Forelimb muscle (tissue), 1 donor: Measurements from ENCODE around the gene MSI2. TPM values are rescaled to one million over a fixed set of nuclear protein-coding genes. Genes with fewer than 3 reads are reported as not detected.

Experiments used
- DNase-seq: peaks from one replicate; pipeline ENCODE4 v3.0.0-alpha.2; 2013; ENCODE audit warnings: low read depth
- polyA plus RNA-seq: library from polyadenylated mRNA; unstranded; fragments of 120-200 nt; gene quantifications from one replicate; pipeline ENCODE4 v1.2.1, GENCODE V29; 2013; ENCODE audit not compliant: insufficient read length

The MSI2 gene
- polyA plus RNA-seq, 1 donor = 31.6 TPM

GRCh38 chr17:57366558-57367351 lies 110.4 kb downstream of the MSI2 start:
- DNase-seq = no peak

DNA sequence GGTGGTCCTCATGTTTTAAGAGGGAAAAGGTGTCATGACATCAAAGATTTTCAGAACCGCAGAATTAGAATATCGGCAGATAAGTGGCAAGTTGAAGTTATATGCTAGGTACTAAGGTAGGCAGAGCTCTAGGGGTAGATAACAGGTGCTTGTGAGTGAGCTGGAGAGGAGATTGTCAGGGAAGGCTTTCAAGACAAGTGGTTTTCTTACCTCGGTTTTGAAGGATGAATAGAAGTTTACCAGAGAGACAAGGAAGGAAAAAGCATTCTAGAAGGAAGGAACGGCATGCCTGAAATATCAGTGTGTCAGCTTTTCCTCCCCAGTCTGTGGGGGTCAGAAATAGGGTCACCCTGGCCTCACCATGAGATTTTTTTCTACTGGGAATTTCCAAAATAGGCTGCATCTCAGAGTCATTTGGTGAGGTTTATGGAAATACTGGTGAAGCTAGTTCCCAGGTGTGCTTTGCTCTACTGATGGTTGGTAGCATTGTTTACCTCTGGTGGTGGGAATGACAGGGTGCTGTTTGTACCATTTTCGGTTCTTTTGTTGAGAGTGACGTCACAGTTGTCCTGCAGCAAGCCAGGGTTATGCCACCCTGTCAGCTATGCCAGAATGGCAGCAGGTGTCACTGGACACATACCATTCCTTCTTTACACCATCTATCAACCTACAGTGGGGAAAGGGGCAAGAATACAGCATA lies 112.5 kb downstream of the MSI2 start:
- DNase-seq = no peak

- DNase-seq = no peak
Observed at GRCh38 chr17:57369509-57369945, 113.2 kb downstream of the MSI2 start.

DNA sequence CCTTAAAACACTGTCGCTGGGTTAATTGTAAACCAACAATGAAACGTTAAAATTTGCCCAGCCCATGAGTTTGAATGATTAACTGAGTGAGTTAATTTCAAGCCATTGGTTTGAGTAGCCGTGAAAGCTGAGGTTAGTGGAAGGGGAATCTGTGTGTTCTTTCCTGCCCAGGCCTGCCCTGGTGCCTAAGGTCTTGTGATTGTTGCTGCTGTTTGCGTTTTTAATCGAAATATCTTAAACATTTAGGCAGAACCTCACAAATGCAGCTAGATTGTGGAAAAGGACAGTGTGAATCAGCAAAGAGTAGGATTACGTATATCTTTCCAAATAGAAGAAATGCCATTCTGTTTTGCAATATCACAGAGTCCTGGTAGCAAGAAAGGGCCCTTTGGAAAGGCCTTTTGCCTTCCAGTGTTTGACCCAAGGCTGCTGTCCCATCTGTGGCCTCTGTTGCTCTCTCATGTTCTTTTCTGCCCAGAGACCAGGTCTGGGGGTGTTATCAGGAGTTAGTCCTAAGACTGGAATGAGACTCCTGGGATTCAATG lies 113.8 kb downstream of the MSI2 start:
- DNase-seq = no peak

DNA sequence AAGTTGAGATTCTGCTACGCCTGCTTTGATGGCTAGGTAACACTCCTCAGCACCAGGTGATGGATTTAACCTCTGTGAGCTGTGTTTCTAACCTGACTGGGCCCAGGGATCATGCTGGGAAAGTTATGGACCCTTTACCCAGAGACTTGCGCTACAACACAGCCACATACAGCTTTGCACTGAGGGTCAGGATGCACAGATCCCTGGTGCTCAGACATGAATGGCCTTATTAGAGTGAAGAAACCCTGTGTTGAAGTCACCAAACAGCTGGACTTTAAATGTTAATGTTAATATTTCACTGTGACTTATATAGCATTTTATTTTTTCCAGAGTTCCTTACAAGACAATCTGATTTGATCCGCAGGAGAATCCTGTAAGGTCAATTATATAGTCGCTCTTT lies 114.3 kb downstream of the MSI2 start:
- no peak for DNase-seq

GRCh38 chr17:57372156-57372555 lies 115.8 kb downstream of the MSI2 start:
- no peak for DNase-seq

DNA sequence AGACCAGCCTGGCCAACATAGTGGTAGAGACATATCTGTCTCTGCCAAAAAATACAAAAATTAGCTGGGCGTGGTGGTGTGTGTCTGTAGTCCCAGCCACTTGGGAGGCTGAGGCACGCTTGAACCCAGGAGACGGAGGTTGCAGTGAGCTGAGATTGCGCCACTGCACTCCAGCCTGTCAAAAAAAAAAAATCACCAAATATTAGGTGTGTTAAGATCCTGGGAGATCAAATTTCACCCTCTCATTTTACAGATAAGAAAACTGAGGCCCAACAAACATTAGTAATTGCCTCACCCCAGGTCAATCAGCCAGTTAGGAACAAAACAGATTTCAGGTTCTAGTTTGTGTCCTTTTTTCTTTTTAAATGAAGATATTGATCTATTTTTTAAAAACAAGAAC lies 116.7 kb downstream of the MSI2 start:
- DNase-seq = no peak

DNA sequence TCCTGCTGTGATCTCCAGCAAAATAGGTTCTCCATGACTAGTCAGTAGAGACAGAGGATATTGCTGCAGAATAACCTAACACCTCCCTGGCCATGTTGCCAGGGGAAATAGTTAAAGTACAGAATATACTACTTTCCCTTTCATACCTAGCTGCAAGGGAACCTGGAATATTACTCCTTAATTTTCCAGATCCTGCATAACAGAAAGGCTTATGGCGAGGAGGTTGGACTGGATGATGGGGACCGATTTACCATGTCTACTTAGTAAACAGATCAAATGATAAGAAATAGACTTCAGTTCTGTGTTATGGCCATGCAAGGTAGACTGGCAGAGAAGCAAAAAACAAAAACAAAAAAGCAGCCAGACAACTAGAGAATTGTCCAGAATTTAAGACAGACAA lies 117.4 kb downstream of the MSI2 start:
- no peak for DNase-seq

DNA sequence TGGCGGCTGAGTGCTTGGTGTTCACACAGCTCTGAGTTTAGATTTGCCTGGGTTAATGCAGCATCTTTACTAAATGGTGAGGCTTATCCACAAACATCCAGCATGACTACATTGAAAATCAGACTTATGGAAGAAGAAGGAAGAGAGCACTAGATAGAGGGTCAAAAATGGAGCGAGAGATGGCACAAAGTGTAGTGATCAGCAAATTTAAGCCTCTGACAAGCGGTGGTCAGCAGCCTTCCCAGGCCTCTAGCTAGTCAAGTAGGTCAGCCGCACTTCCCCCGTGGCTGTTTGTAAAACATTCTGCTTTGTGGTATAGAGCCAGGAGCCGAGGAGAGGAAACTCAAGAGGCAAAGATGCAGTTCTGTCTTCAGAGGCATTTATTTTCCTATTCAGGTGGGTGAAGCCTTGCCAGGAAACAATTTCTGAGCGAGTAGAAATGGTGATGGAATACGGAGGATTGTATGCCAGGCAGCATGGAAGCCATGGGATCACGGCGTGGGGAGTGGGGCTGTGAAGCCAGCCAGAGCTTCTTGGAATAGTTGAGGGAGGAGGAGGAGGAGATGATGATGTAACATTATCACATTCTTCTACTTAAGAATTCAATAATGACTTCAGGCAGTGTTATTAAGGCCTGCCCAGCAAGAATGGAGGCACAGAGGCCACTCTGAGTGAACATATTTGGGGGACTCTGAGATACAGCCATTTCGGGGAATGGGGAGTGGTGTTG lies 118.9 kb downstream of the MSI2 start:
- no peak for DNase-seq

GRCh38 chr17:57375770-57376225 lies 119.5 kb downstream of the MSI2 start:
- DNase-seq = no peak

DNA sequence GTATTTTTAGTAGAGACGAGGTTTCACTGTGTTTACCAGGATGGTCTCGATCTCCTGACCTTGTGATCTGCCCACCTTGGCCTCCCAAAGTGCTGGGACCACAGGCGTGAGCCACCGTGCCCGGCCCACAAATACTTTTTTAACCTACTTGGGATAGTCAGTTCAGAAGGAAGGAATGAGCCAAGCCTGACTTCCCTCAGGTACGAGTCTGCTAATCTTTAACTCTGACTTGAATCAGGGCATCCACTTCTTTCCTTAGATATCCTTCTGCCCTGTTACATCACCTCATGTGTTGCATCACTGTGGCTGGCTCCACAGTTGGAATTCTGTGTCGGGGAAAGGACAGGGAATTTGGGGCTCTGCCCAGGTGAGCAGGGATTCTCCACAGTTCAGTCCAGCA lies 120.8 kb downstream of the MSI2 start:
- DNase-seq = no peak

GRCh38 chr17:57379237-57379894 lies 123.0 kb downstream of the MSI2 start:
- no peak for DNase-seq

DNA sequence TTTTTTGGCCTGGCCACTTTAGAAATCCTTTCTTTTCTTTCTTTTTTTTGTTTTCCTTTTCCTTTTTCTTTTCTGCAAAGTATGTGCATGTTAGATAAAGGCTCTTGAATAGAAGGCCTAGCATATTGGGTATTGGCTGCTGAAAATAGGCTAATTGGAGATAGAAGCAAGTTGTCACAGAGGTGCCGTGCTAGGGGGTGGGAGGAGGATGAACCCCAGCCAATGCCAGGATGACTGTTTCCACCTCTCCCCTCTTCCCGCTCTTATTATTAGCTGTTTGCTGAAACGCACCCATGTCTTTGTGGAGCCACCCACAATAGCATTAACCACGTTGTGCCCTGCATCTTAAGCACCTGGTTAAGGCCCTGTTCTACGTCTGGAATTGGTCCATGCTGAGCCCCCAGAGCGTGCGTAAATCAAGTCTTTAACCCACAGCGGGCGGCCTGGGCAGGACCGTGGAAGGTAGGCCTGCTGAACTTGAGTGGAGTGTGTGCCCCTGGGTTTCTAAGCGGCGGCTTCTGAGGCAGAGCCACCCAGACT lies 123.6 kb downstream of the MSI2 start:
- no peak for DNase-seq

DNA sequence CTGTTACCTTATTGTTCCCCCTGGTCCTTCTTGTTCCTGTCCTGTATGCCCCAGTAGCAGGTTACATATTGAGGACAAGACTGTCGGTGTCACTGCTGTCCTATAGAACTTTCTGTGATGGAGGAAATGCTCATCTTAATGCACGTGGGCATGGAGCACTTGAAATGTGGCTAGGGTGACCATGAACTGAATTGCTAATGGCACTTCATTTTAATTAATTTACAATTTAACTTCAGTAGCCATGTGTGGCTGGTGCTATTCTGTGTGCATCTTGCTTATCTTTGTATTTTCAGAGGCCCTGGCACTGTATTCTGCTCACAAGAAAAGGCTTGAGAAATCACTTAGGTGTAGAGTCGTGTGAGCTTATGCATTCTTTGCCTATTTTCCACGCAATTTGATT lies 125.2 kb downstream of the MSI2 start:
- no peak for DNase-seq

DNA sequence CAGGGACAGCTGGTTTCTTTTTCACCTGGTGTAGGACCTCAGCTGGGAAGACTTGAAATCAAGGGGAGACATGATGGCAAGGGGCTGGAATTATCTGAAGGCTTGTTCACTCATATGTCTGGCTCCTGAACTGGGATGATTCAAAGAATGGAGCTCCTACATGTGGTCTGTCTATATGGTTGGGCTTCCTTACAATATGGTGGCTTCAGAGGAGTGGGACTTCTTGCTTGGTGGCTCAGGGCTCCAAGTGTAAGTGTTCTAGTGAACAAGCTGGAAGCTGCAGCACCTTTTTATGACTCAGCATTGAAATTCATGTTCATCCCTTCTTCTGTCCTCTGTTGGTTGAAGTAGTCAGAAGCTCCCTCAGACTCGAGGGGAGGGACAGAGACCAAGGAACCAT lies 127.9 kb downstream of the MSI2 start:
- no peak for DNase-seq

DNA sequence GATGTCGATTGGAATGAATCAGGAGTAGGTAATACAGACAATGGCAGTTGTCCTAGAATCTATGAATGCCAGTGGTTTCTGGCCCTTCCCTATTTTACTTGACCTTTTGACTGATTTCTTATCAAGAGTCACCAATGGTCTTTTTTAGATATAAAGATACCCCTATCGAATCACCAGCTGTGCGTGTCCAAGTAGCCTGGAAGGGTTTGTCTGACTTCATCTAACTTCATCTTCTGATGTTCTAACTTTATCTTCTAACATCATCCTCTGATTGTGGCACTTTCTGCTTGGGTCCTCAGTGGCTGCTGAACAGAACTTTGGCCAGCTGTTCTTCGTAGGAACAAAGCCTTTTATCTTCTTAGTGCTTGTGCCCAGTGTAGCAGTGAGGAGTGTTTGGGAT lies 129.7 kb downstream of the MSI2 start:
- no peak for DNase-seq

GRCh38 chr17:57387575-57387974 lies 131.3 kb downstream of the MSI2 start:
- DNase-seq = no peak

GRCh38 chr17:57388131-57388725 lies 131.9 kb downstream of the MSI2 start:
- no peak for DNase-seq

DNA sequence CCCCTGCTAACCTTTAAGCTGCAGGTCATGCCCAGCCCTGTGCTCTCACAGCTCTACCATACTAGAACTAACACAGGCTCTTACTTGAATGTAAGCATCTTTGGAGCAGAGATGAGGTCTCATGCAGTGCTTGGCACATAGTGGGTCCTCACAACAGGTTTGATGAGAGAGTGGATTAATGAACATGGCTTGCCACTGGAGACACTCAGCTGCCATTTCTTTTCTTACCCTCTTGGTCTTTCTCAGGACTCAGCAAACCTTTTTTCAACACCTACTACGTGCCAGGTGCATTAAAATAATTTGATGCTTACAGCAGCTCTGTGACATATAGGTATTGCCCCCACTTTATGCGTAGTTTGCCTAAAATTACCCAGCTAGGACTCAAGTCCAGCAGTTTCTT lies 133.2 kb downstream of the MSI2 start:
- DNase-seq = no peak

DNA sequence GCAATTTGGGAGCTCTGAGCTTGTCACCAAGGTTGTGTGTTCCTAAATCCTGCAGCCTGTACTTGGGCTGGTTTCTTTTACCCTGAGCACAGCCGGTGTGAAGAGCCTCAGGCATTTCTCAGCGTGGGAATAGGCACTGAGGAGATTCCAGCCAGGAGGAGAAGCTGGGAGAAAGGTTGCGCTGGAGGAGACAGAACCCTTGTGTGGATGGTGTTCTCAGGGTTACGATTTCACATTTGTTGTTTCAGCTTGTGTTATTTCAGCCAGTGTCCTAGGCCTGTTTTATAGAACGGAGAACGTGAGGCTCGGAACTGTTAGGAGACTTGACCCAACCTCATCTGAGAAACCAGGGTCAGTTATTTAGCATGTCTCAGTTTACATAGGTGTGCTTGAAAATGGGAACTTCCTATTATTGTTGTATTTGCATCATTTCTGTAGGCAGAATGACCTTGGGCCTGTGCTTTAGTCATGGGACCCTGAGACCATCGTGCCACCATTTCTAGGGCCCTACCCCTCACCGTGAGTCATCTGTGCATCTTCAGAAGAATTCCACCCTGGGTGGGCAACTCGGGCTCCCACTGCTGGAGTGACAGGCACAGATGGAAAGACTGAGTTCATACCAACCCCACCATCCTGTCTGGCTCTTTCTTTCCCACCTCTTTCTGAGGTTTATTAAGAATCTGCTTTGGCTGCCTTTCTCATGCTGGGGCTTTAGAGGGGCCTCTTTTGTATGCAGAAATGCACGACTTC lies 134.9 kb downstream of the MSI2 start:
- DNase-seq = no peak
